ENCODE measurements around the gene S100A14.
"Not testable (repeated sequence)": the region's sequence is repeated elsewhere in the genome, so short reads cannot be mapped to it uniquely, and the experiment has no call there.

S100A14 gene

GRCh38 chr1:153646672-153647345 is 30.7 kb upstream of the S100A14 start:
- DNase-seq (ENCODE audit: low spot score) (no peak), ATAC-seq (ENCODE audit: low read depth) (peak; percentile 21)
- no peak overlapping the region for H3K27ac ChIP-seq (ENCODE audit: poor library complexity, severe bottlenecking)
- H3K27me3 ChIP-seq (ENCODE audit: insufficient read depth, poor library complexity, severe bottlenecking), result no peaks in the 10 kb centered on the region
- no peaks in the 10 kb centered on the region for H3K9me3 ChIP-seq (ENCODE audit: severe bottlenecking)
- H3K36me3 ChIP-seq (ENCODE audit: low read depth), result peaks cover 42% of the 10 kb centered on the region
- no peak overlapping the region for H3K4me3 ChIP-seq (ENCODE audit: severe bottlenecking)
- no peaks in the 10 kb centered on the region for H3K4me1 ChIP-seq (ENCODE audit: insufficient read depth, poor library complexity, severe bottlenecking)
- no peak for TF ChIP-seq CTCF (IDR thresholded peaks at IDR 0.05; ENCODE audit: poor library complexity, severe bottlenecking)

- no peak overlapping the region for H3K27ac ChIP-seq (ENCODE audit: poor library complexity, severe bottlenecking)
- ATAC-seq (ENCODE audit: low read depth) (no peak), DNase-seq (ENCODE audit: low spot score) (no peak)
- no peaks in the 10 kb centered on the region for H3K9me3 ChIP-seq (ENCODE audit: severe bottlenecking)
- H3K36me3 ChIP-seq (ENCODE audit: low read depth), result peaks cover 71% of the 10 kb centered on the region
- H3K4me1 ChIP-seq (ENCODE audit: insufficient read depth, poor library complexity, severe bottlenecking), result no peaks in the 10 kb centered on the region
- TF ChIP-seq CTCF (IDR thresholded peaks at IDR 0.05; ENCODE audit: poor library complexity, severe bottlenecking), result no peak
- no peaks in the 10 kb centered on the region for H3K27me3 ChIP-seq (ENCODE audit: insufficient read depth, poor library complexity, severe bottlenecking)
- H3K4me3 ChIP-seq (ENCODE audit: severe bottlenecking), result no peak overlapping the region
Measured at GRCh38 chr1:153643816-153644215, 27.7 kb upstream of the S100A14 start.

GRCh38 chr1:153643100-153643499 is 27.0 kb upstream of the S100A14 start:
- no peak for ATAC-seq (ENCODE audit: low read depth)
- Histone ChIP-seq H3K27ac (ENCODE audit: poor library complexity, severe bottlenecking) (no peak overlapping the region), H3K4me3 (ENCODE audit: severe bottlenecking) (no peak overlapping the region), H3K4me1 (ENCODE audit: insufficient read depth, poor library complexity, severe bottlenecking) (no peaks in the 10 kb centered on the region), H3K27me3 (ENCODE audit: insufficient read depth, poor library complexity, severe bottlenecking) (no peaks in the 10 kb centered on the region), H3K9me3 (ENCODE audit: severe bottlenecking) (no peaks in the 10 kb centered on the region), H3K36me3 (ENCODE audit: low read depth) (peaks cover 79% of the 10 kb centered on the region)
- DNase-seq (ENCODE audit: low spot score), result no peak
- no peak for TF ChIP-seq CTCF (IDR thresholded peaks at IDR 0.05; ENCODE audit: poor library complexity, severe bottlenecking)

- H3K4me1 ChIP-seq (ENCODE audit: insufficient read depth, poor library complexity, severe bottlenecking), result no peaks in the 10 kb centered on the region
- no peak overlapping the region for H3K27ac ChIP-seq (ENCODE audit: poor library complexity, severe bottlenecking)
- H3K27me3 ChIP-seq (ENCODE audit: insufficient read depth, poor library complexity, severe bottlenecking), result no peaks in the 10 kb centered on the region
- no peak for TF ChIP-seq CTCF (IDR thresholded peaks at IDR 0.05; ENCODE audit: poor library complexity, severe bottlenecking)
- H3K4me3 ChIP-seq (ENCODE audit: severe bottlenecking), result no peak overlapping the region
- H3K36me3 ChIP-seq (ENCODE audit: low read depth), result peaks cover 88% of the 10 kb centered on the region
- ATAC-seq (ENCODE audit: low read depth) (no peak), DNase-seq (ENCODE audit: low spot score) (no peak)
- no peaks in the 10 kb centered on the region for H3K9me3 ChIP-seq (ENCODE audit: severe bottlenecking)
Measured at GRCh38 chr1:153642161-153642560, 26.0 kb upstream of the S100A14 start.

- H3K9me3 ChIP-seq (ENCODE audit: severe bottlenecking), result no peaks in the 10 kb centered on the region
- ATAC-seq (ENCODE audit: low read depth), result no peak
Measured at GRCh38 chr1:153640861-153641260, 24.7 kb upstream of the S100A14 start.

GRCh38 chr1:153640213-153640612 is 24.1 kb upstream of the S100A14 start:
- H3K4me1 ChIP-seq (ENCODE audit: insufficient read depth, poor library complexity, severe bottlenecking); H3K27ac ChIP-seq (ENCODE audit: poor library complexity, severe bottlenecking); ATAC-seq (ENCODE audit: low read depth); H3K9me3 ChIP-seq (ENCODE audit: severe bottlenecking); DNase-seq (ENCODE audit: low spot score); H3K27me3 ChIP-seq (ENCODE audit: insufficient read depth, poor library complexity, severe bottlenecking); H3K4me3 ChIP-seq (ENCODE audit: severe bottlenecking): not testable (repeated sequence)
- H3K36me3 ChIP-seq (ENCODE audit: low read depth), result peaks cover 100% of the 10 kb centered on the region

More at GRCh38 chr1:153640861-153641260, 24.7 kb upstream of the S100A14 start:
- peaks cover 100% of the 10 kb centered on the region for H3K36me3 ChIP-seq (ENCODE audit: low read depth)
- no peak for TF ChIP-seq CTCF (IDR thresholded peaks at IDR 0.05; ENCODE audit: poor library complexity, severe bottlenecking)
- no peaks in the 10 kb centered on the region for H3K4me1 ChIP-seq (ENCODE audit: insufficient read depth, poor library complexity, severe bottlenecking)
- no peak overlapping the region for H3K4me3 ChIP-seq (ENCODE audit: severe bottlenecking)
- no peaks in the 10 kb centered on the region for H3K27me3 ChIP-seq (ENCODE audit: insufficient read depth, poor library complexity, severe bottlenecking)
- DNase-seq (ENCODE audit: low spot score), result no peak
- H3K27ac ChIP-seq (ENCODE audit: poor library complexity, severe bottlenecking), result no peak overlapping the region

All from RWPE2 (cell line).